Germinal center (tissue), 1 donor: ENCODE results near the gene SLC2A9.

Source experiments
- DNase-seq: peaks from one replicate; pipeline ENCODE4 v3.0.0; 2012; ENCODE audit warnings: mixed read lengths, low spot score

SLC2A9 gene

GRCh38 chr4:9891740-9892139, 129.6 kb downstream of the SLC2A9 start:
- DNase-seq: no peak

- DNase-seq: no peak
These were observed 130.2 kb downstream of the SLC2A9 start for GRCh38 chr4:9891056-9891455.

GRCh38 chr4:9889306-9889705, 132.0 kb downstream of the SLC2A9 start:
- no peak for DNase-seq

- DNase-seq: no peak
These were observed 135.3 kb downstream of the SLC2A9 start for GRCh38 chr4:9885958-9886357.

GRCh38 chr4:9880406-9881197, 140.7 kb downstream of the SLC2A9 start:
- no peak for DNase-seq

GRCh38 chr4:9877123-9877522, 144.2 kb downstream of the SLC2A9 start:
- DNase-seq: no peak

- no peak for DNase-seq
These were observed 145.8 kb downstream of the SLC2A9 start for GRCh38 chr4:9875516-9875915.

GRCh38 chr4:9874385-9874784, 146.9 kb downstream of the SLC2A9 start:
- no peak for DNase-seq

- DNase-seq: no peak
These were observed 151.0 kb downstream of the SLC2A9 start for GRCh38 chr4:9870165-9870790.

- no peak for DNase-seq
These were observed 153.4 kb downstream of the SLC2A9 start for GRCh38 chr4:9867751-9868425.

GRCh38 chr4:9866931-9867330, 154.4 kb downstream of the SLC2A9 start:
- DNase-seq: no peak

- no peak for DNase-seq
These were observed 159.7 kb downstream of the SLC2A9 start for GRCh38 chr4:9861561-9861960.

- no peak for DNase-seq
These were observed 161.5 kb downstream of the SLC2A9 start for GRCh38 chr4:9859810-9860209.

- no peak for DNase-seq
These were observed 171.8 kb downstream of the SLC2A9 start for GRCh38 chr4:9849538-9849920.

GRCh38 chr4:9847968-9848748, 173.1 kb downstream of the SLC2A9 start:
- no peak for DNase-seq

- no peak for DNase-seq
These were observed 175.4 kb downstream of the SLC2A9 start for GRCh38 chr4:9845791-9846493.

- DNase-seq: no peak
These were observed 180.2 kb downstream of the SLC2A9 start for GRCh38 chr4:9841072-9841471.

- DNase-seq: no peak
These were observed 185.9 kb downstream of the SLC2A9 start for GRCh38 chr4:9835430-9835829.

GRCh38 chr4:9833421-9833820, 187.9 kb downstream of the SLC2A9 start:
- DNase-seq: no peak

GRCh38 chr4:9832640-9833039, 188.7 kb downstream of the SLC2A9 start:
- no peak for DNase-seq

- no peak for DNase-seq
These were observed 194.7 kb downstream of the SLC2A9 start for GRCh38 chr4:9826551-9826950.

- no peak for DNase-seq
These were observed 196.2 kb downstream of the SLC2A9 start for GRCh38 chr4:9825049-9825448.
